ENCODE results near the gene CTNNA3. TPM values are rescaled to one million over a fixed set of nuclear protein-coding genes. Genes with fewer than 3 reads are reported as not detected.

CTNNA3 gene
- total RNA-seq, 1 donor from 2014 or later, result 0.92 TPM

DNA sequence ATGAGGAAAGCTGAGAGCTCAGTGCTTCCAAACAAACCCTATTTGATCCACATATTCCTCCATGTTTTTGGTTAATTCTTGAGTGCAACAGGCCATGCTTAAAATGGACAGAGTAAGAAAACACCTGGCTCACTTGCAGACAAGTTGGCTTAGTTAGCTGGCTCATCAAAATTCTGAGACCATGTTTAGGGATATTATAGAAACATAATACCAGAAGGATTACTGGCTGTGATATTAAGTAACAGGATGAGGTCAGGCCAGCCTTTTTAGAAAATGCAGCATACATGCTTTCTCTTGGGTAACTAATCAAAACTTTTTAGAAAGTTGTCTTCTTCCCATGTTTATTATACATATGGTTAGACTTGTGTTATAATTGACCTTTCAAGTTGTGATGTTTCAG, 1637.4 kb downstream of the CTNNA3 start:
- no peaks in the 10 kb centered on the region for H3K36me3 Mint-ChIP-seq (ENCODE audit: low read depth)
- no peaks in the 10 kb centered on the region for H3K4me1 Mint-ChIP-seq (ENCODE audit: low read depth)
- DNase-seq (ENCODE audit: low spot score), result no peak
- H3K9me3 Mint-ChIP-seq (ENCODE audit: low read depth), result peaks cover 12% of the 10 kb centered on the region
- TF ChIP-seq, protein P1, sequence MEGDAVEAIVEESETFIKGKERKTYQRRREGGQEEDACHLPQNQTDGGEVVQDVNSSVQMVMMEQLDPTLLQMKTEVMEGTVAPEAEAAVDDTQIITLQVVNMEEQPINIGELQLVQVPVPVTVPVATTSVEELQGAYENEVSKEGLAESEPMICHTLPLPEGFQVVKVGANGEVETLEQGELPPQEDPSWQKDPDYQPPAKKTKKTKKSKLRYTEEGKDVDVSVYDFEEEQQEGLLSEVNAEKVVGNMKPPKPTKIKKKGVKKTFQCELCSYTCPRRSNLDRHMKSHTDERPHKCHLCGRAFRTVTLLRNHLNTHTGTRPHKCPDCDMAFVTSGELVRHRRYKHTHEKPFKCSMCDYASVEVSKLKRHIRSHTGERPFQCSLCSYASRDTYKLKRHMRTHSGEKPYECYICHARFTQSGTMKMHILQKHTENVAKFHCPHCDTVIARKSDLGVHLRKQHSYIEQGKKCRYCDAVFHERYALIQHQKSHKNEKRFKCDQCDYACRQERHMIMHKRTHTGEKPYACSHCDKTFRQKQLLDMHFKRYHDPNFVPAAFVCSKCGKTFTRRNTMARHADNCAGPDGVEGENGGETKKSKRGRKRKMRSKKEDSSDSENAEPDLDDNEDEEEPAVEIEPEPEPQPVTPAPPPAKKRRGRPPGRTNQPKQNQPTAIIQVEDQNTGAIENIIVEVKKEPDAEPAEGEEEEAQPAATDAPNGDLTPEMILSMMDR (IDR thresholded peaks at IDR 0.05), result no peak
- H3K4me3 Mint-ChIP-seq (ENCODE audit: unreplicated experiment), result no peak overlapping the region
- peaks cover 6% of the 10 kb centered on the region for H3K27me3 Mint-ChIP-seq (ENCODE audit: low read depth)
- no peak overlapping the region for H3K27ac Mint-ChIP-seq (ENCODE audit: unreplicated experiment)

DNA sequence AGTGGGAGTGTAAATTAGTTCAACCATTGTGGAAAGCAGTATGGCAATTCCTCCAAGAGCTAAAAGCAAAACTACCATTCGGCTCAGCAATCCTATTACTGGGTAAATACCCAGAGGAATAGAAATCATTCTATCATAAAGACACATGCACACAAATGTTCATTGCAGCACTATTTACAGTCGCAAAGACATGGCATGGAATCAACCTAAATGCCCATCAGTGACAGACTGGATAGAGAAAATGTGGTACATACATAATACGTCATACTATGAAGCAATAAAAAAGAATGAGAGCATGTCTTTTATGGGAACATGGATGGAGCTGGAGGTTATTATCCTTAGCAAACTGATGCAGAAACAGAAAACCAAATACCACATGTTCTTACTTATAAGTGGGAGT, 1646.7 kb downstream of the CTNNA3 start:
- Mint-ChIP-seq H3K4me1 (ENCODE audit: low read depth) (no peaks in the 10 kb centered on the region), H3K27me3 (ENCODE audit: low read depth) (no peaks in the 10 kb centered on the region), H3K9me3 (ENCODE audit: low read depth) (peaks cover 27% of the 10 kb centered on the region)

GRCh38 chr10:66045859-66046258, 1650.1 kb downstream of the CTNNA3 start:
- no peak overlapping the region for H3K4me3 Mint-ChIP-seq (ENCODE audit: unreplicated experiment)
- DNase-seq (ENCODE audit: low spot score), result no peak
- H3K36me3 Mint-ChIP-seq (ENCODE audit: low read depth), result no peaks in the 10 kb centered on the region
- H3K27me3 Mint-ChIP-seq (ENCODE audit: low read depth), result no peaks in the 10 kb centered on the region
- no peak overlapping the region for H3K27ac Mint-ChIP-seq (ENCODE audit: unreplicated experiment)
- no peaks in the 10 kb centered on the region for H3K4me1 Mint-ChIP-seq (ENCODE audit: low read depth)
- H3K9me3 Mint-ChIP-seq (ENCODE audit: low read depth), result peaks cover 21% of the 10 kb centered on the region
- TF ChIP-seq, protein P1 (IDR thresholded peaks at IDR 0.05), result no peak

More for the DNA sequence above, 1646.7 kb downstream of the CTNNA3 start:
- Mint-ChIP-seq H3K27ac (ENCODE audit: unreplicated experiment) (no peak overlapping the region), H3K4me3 (ENCODE audit: unreplicated experiment) (no peak overlapping the region), H3K36me3 (ENCODE audit: low read depth) (no peaks in the 10 kb centered on the region)
- TF ChIP-seq, protein P1 (IDR thresholded peaks at IDR 0.05), result no peak
- no peak for DNase-seq (ENCODE audit: low spot score)

DNA sequence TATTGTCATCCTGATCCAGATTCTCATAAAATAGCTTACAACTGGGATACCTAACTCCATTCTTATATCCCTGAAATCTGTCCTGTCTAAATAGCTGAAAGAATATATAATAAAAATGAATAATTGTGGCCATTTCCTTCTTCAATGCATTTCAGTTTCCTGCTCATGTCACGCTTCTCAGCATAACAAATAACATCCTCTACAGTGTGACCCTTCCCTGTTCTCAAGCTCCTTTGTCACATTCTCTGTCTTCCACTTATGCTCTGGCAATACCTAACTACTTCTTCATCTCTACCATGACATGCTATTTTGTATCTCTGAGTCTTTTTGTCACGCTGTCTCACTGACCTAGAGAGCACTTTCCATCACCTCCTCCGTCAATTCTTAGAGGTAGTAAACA, 1654.2 kb downstream of the CTNNA3 start:
- DNase-seq (ENCODE audit: low spot score), result no peak
- Mint-ChIP-seq H3K4me3 (ENCODE audit: unreplicated experiment) (no peak overlapping the region), H3K4me1 (ENCODE audit: low read depth) (no peaks in the 10 kb centered on the region), H3K9me3 (ENCODE audit: low read depth) (peaks cover 18% of the 10 kb centered on the region), H3K27me3 (ENCODE audit: low read depth) (peaks cover 3% of the 10 kb centered on the region), H3K36me3 (ENCODE audit: low read depth) (peaks cover 3% of the 10 kb centered on the region), H3K27ac (ENCODE audit: unreplicated experiment) (no peak overlapping the region)
- TF ChIP-seq, protein P1 (IDR thresholded peaks at IDR 0.05), result no peak

GRCh38 chr10:66038623-66039022, 1657.4 kb downstream of the CTNNA3 start:
- TF ChIP-seq, protein P1 (IDR thresholded peaks at IDR 0.05), result no peak
- Mint-ChIP-seq H3K4me1 (ENCODE audit: low read depth) (no peaks in the 10 kb centered on the region), H3K27me3 (ENCODE audit: low read depth) (peaks cover 5% of the 10 kb centered on the region), H3K4me3 (ENCODE audit: unreplicated experiment) (no peak overlapping the region), H3K36me3 (ENCODE audit: low read depth) (peaks cover 3% of the 10 kb centered on the region), H3K27ac (ENCODE audit: unreplicated experiment) (no peak overlapping the region), H3K9me3 (ENCODE audit: low read depth) (peaks cover 6% of the 10 kb centered on the region)
- no peak for DNase-seq (ENCODE audit: low spot score)
